Left forelimb (tissue), 1 donor: ENCODE results near the gene TRIM40.
"Not testable (repeated sequence)": the region's sequence is repeated elsewhere in the genome, so short reads cannot be mapped to it uniquely, and the experiment has no call there.

Experiments used
- DNase-seq: peaks from one replicate; pipeline ENCODE4 v3.0.0-alpha.2; 2018; ENCODE audit warnings: low spot score

TRIM40 gene

DNA sequence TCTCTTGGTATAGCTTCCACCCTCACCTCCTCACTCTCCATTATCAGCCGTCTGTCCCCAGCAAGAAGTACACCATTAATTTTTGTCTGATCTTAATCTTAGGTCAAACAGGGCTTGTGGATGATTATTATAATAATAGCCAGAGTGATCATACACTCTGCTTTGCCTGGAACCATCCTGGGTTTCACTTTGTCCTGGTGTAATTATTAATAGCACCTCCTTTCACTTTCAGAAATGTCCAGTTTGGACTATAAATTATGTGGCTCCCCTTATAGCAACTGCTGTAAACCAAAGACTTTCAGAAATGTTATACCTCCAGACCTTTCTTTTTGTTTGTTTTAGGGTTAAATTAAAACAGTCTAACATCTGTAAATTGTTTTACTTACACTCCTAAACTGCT is 22.1 kb upstream of the TRIM40 start:
- DNase-seq = no peak

- DNase-seq = no peak
These were observed 19.2 kb upstream of the TRIM40 start for GRCh38 chr6:30116724-30117123.

DNA sequence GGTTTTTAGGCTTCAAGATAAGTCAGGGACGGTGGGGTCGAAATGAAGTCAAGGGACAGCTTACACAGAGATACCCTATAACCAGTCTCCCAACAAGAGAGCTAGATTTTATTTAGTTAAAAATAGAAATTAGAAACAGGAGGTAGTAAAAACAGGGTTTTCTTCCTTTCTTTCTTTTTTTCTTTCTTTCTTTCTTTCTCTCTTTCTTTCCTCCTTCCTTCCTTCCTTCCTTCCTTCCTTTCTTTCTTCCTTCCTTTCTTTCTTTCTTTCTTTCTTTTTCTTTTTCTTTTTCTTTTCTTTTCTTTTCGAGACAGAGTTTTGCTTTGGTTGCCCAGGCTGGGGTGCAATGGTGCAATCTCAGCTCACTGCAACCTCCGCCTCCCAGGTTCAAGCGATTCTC is 17.2 kb upstream of the TRIM40 start:
- not testable (repeated sequence) for DNase-seq

GRCh38 chr6:30121446-30122366 is 14.2 kb upstream of the TRIM40 start:
- DNase-seq = no peak

GRCh38 chr6:30122515-30122914 is 13.4 kb upstream of the TRIM40 start:
- DNase-seq = no peak

- no peak for DNase-seq
These were observed 8.5 kb upstream of the TRIM40 start for GRCh38 chr6:30127238-30128093.

DNA sequence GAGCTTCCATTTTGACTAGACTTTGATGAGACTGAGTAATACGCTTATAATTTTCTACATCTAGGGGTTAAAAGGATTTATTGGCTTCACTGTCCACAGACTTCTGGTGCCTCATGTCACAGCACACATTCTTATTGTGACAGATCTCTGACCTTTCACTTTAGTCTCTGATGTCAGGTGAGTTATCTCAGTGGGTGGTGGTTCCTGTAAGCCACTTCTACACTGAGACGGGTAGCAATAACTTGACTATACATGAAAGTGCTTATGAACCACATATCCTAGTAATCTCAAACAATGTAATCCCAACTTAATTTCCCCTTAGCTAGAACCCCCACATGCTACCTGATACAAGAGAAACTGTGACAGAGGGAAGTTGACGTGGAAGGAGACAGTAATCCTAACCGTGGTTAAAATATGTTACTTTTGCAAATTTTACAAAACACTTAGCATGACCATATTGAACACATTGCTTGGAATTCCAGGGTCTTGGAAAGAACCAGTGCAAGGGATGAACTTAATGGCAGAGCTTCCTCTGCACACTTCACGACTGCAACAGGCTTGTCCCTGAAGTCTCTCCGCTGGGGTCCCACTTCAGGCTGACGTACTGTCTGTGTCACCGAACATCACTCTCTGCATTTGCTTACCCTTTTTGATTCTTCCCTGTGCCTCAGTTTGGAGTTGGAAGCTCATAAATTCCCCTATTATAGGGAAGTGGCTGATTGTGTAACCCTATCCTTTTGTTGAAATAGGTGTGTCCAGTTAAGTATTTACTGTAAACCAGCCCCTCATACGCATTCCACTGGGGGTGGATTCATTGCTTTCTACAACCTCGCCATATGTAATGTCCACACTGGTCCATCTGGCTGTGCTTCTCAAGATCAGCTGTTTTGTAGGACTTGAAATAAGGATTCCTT is 6.4 kb upstream of the TRIM40 start:
- DNase-seq = no peak

GRCh38 chr6:30130179-30130679 is 5.7 kb upstream of the TRIM40 start:
- no peak for DNase-seq

GRCh38 chr6:30130887-30131862 is 4.8 kb upstream of the TRIM40 start:
- no peak for DNase-seq

- no peak for DNase-seq
These were observed 3.9 kb upstream of the TRIM40 start for GRCh38 chr6:30131947-30132497.

DNA sequence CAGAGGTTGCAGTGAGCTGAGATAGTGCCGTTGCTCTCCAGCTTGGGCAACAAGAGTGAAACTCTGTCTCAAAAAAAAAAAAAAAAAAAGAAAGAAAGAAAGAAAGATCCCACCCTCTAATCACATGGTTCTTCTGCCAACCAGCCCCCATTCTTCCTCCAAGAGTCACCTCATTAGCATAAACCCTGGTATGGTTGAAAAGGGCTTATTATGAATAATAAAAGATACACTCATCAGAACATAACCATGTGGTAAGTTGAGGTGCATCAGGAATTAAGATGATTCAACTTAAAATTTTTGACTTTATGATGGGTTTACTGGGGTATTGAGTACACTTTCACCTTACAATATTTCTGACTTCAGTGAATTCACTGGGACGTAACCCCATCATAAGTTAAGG is 793 bp upstream of the TRIM40 start:
- DNase-seq = no peak

GRCh38 chr6:30136570-30137286 is 788 bp downstream of the TRIM40 start:
- DNase-seq = no peak

GRCh38 chr6:30140240-30140639 is 4.3 kb downstream of the TRIM40 start:
- DNase-seq = not testable (repeated sequence)

- DNase-seq = no peak
These were observed 6.7 kb downstream of the TRIM40 start for GRCh38 chr6:30142665-30143064.

DNA sequence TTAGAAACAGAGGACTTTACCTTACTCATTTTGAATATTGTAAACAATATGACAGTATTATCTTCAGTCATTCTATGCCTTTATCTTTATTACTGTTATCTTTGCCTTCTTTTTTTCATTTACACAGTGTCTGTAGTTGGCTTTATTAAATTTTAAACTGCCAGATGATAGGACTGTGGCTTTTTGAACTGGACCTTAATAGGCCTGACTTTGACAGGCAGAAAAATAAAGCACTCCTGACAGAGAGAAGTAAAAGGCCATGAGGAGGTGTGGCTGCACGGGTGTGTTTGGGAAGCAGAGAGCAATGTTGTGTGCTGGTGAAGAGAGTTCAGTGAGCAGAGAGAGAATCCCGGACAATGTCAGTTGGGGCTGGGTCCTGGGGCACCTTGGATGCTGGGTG is 7.8 kb downstream of the TRIM40 start:
- DNase-seq = no peak

- no peak for DNase-seq
These were observed 8.9 kb downstream of the TRIM40 start for GRCh38 chr6:30144811-30145210.

- no peak for DNase-seq
These were observed 9.9 kb downstream of the TRIM40 start for GRCh38 chr6:30145818-30146217.

- DNase-seq = no peak
These were observed 11.2 kb downstream of the TRIM40 start for GRCh38 chr6:30147096-30147495.

DNA sequence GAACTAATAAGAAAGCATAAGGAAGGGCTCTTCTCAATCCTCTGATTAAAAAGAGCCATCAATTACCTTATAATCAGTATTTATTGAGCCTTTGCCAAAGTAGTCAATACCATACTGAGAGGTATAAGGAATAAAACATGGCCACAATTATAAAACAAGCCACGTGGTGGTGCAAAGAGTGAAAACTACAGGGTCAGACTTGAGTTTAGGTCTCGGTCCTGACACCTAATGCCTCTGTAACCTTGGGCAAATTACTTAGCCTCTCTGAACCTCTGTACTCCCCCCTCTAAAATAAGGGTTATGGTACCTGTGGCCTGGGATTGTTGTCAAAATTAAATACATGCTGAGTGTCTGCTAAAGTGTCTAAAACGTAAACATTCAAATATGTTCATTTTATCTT is 13.3 kb downstream of the TRIM40 start:
- no peak for DNase-seq
